Measurements from ENCODE around the gene ZNF606. TPM values are rescaled to one million over a fixed set of nuclear protein-coding genes. Genes with fewer than 3 reads are reported as not detected.

ZNF606 gene
- total and polyA plus RNA-seq, 9 of the 15 experiments (the other 6 are each of a cell fraction or from before 2014, with no cell fraction given), result 0.03 to 0.98 (median 0.28) TPM

- no peaks in the 10 kb centered on the region for H4K20me1 ChIP-seq (replicated peaks; ENCODE audit: control insufficient read depth, insufficient read depth, low read length)
- no peak overlapping the region for H3K27ac ChIP-seq (ENCODE audit: extremely low read depth, low read depth, low read length)
- no peaks in the 10 kb centered on the region for H3K36me3 ChIP-seq (ENCODE audit: control insufficient read depth, insufficient read depth, low read length)
- no peak for FAIRE-seq
- H3K4me3 ChIP-seq, result no peak overlapping the region
- ChIA-PET POLR2A (no interaction called here), CTCF (ENCODE audit: low intra/inter-chr PET ratio) (no interaction called here)
- H3K4me1 ChIP-seq (replicated peaks in 1 of 2; ENCODE audit: control insufficient read depth in 2 of 2, insufficient read depth in 2 of 2, low read length in 2 of 2), result no peaks in the 10 kb centered on the region; a peak in 1 of 5 replicates
- ATAC-seq, result no peak
- no peak overlapping the region for H2AFZ ChIP-seq (ENCODE audit: low read depth, low read length)
- no peaks in the 10 kb centered on the region for H3K9me3 ChIP-seq (replicated peaks; ENCODE audit: control insufficient read depth, insufficient read depth, low read depth, low read length)
- no peak overlapping the region for H3K4me2 ChIP-seq (ENCODE audit: insufficient read depth, low read length)
- H3K9ac ChIP-seq (ENCODE audit: insufficient read depth in 1 of 2, low read depth in 2 of 2, low read length in 2 of 2), result no peak overlapping the region
- intact Hi-C loops (cut with micrococcal nuclease), result no loop called here
- H3K27me3 ChIP-seq (ENCODE audit: control insufficient read depth in 2 of 2, insufficient read depth in 2 of 2, low read length in 2 of 2), result no peaks in the 10 kb centered on the region
- H3K79me2 ChIP-seq (ENCODE audit: control insufficient read depth, insufficient read depth, low read length), result no peaks in the 10 kb centered on the region
- DNase-seq (ENCODE audit: extremely low read depth in 1 of 4, low spot score in 3 of 4), result no peak
- H3K9me1 ChIP-seq (ENCODE audit: control insufficient read depth, insufficient read depth, low read length), result no peaks in the 10 kb centered on the region
- no peak for TF ChIP-seq BDP1 (IDR thresholded peaks at IDR 0.05; ENCODE audit: insufficient read depth, insufficient read length)
- no peak for TF ChIP-seq RCOR1 (IDR thresholded peaks at IDR 0.05; ENCODE audit: borderline replicate concordance in 1 of 2, low read depth in 2 of 2, low read length in 2 of 2)
- no peak for TF ChIP-seq STAT5B (CRISPR knock-in tag; IDR thresholded peaks at IDR 0.05)
- TF ChIP-seq NCOA1 (IDR thresholded peaks at IDR 0.05; ENCODE audit: low read depth), result no peak
- no peak for TF ChIP-seq HOMEZ (CRISPR knock-in tag; IDR thresholded peaks at IDR 0.05)
- TF ChIP-seq KDM1A (IDR thresholded peaks at IDR 0.05), result no peak
- no peak for TF ChIP-seq TCF7L2 (IDR thresholded peaks at IDR 0.05; ENCODE audit: low read depth, low read length)
- no peak for TF ChIP-seq CHD1 (IDR thresholded peaks at IDR 0.05; ENCODE audit: low read length)
- TF ChIP-seq NFE2L1 (tag; IDR thresholded peaks at IDR 0.05; ENCODE audit: borderline replicate concordance, low read depth), result no peak
- TF ChIP-seq PTBP1 (IDR thresholded peaks at IDR 0.05; ENCODE audit: low read depth, low read length), result no peak
- TF ChIP-seq ETV6 (IDR thresholded peaks at IDR 0.05; ENCODE audit: borderline replicate concordance in 1 of 2, low read depth in 2 of 2, low read length in 1 of 2), result no peak
- TF ChIP-seq ETV6 (CRISPR knock-in tag; IDR thresholded peaks at IDR 0.05; ENCODE audit: borderline replicate concordance), result no peak
- TF ChIP-seq BRD4 (IDR thresholded peaks at IDR 0.05), result no peak
- TF ChIP-seq ZNF77 (CRISPR knock-in tag; IDR thresholded peaks at IDR 0.05), result no peak
- TF ChIP-seq SRF (CRISPR knock-in tag; IDR thresholded peaks at IDR 0.05), result no peak
- TF ChIP-seq BHLHE40 (IDR thresholded peaks at IDR 0.05; ENCODE audit: low read length), result no peak
- TF ChIP-seq HNRNPK (IDR thresholded peaks at IDR 0.05; ENCODE audit: low read depth, low read length, poor library complexity, severe bottlenecking), result no peak
- TF ChIP-seq NR0B1 (IDR thresholded peaks at IDR 0.05; ENCODE audit: partially characterized antibody), result no peak
- TF ChIP-seq ZFP91 (CRISPR knock-in tag; IDR thresholded peaks at IDR 0.05), result no peak
- in situ Hi-C loops (cut with MboI), result no loop called here
- WGBS (ENCODE audit: insufficient coverage, low coverage, missing lambda C conversion rate), result 0% methylated on average over 8 of the region's 8 CpGs
- BruUV-seq (replicated peaks), result no TSS peak
Observed at GRCh38 chr19:58035863-58036262, 33.2 kb upstream of the ZNF606 start.
